Tibial nerve (tissue), 4 donors: ENCODE measurements around the gene CACNG7. TPM values are rescaled to one million over a fixed set of nuclear protein-coding genes. Genes with fewer than 3 reads are reported as not detected.

ENCODE experiments used
- DNase-seq, 2 donors: peaks; one replicate each; pipeline ENCODE4 v3.0.0-alpha.2; 2019; ENCODE audit warnings: low spot score in 2 of 2
- H3K27ac ChIP-seq, 4 donors: fragments of 200-600 bp; sonication (generic) in 3 of 4; one replicate each; pipeline ENCODE4 v1.5.1; 2017 to 2019; ENCODE audit warnings: mild to moderate bottlenecking in 1 of 4
- H3K27me3 ChIP-seq, 2 donors: fragments of 200-600 bp; sonication (generic) in 1 of 2; one replicate each; pipeline versions ENCODE4 v1.5.1 to v1.6.0; 2017 to 2019
- H3K36me3 ChIP-seq, 3 donors: fragments of 200-600 bp; sonication (generic); one replicate each; pipeline ENCODE4 v1.5.1; 2018 to 2019
- H3K4me1 ChIP-seq, 4 donors: fragments of 200-600 bp; sonication (generic) in 3 of 4; one replicate each; pipeline ENCODE4 v1.5.1; 2017 to 2019
- H3K4me3 ChIP-seq, 4 donors: fragments of 200-600 bp; sonication (generic) in 3 of 4; one replicate each; pipeline ENCODE4 v1.5.1; 2017 to 2019; ENCODE audit warnings: mild to moderate bottlenecking in 1 of 4, moderate library complexity in 1 of 4
- H3K9me3 ChIP-seq, 4 donors: fragments of 200-600 bp; sonication (generic) in 3 of 4; one replicate each; pipeline ENCODE4 v1.5.1; 2017 to 2019
- CTCF ChIP-seq, 5 experiments: fragments of 200-600 bp in 3 of 5; fragments of 450-650 bp in 2 of 5; sonication (generic) in 3 of 5; IDR thresholded peaks; one replicate each; pipeline ENCODE4 v1.5.1; 2016 to 2019; ENCODE audit warnings: antibody characterized with exemption in 5 of 5, mild to moderate bottlenecking in 3 of 5, moderate library complexity in 2 of 5
- EP300 ChIP-seq, 2 donors: sonication (generic); formaldehyde crosslinking; IDR thresholded peaks; one replicate each; pipeline ENCODE4 v1.6.1; 2017; ENCODE audit warnings: antibody characterized with exemption in 2 of 2, mild to moderate bottlenecking in 1 of 2
- POLR2A ChIP-seq, 2 donors: fragments of 450-650 bp; IDR thresholded peaks; one replicate each; pipeline ENCODE4 v1.6.1; 2017; ENCODE audit warnings: antibody characterized with exemption in 2 of 2, mild to moderate bottlenecking in 2 of 2, moderate library complexity in 2 of 2
- WGBS, 2 donors: methylation state at CpG; one replicate each; pipeline ENCODE4 v1.1.5; 2018; 5-methylcytosine and 5-hydroxymethylcytosine counted together
- total RNA-seq, 4 donors: library from RNA; depleted of rRNA; stranded (reverse); fragments of >200 nt; gene quantifications; one replicate each; pipeline ENCODE4 v1.1.0, GENCODE V29; 2016

CACNG7 gene
- total RNA-seq, 4 donors from 2014 or later: not detected

- Histone ChIP-seq H3K36me3 (no peaks in the 10 kb centered on the region), H3K9me3 (no peaks in the 10 kb centered on the region), H3K27ac (no peak within 1 kb of the TSS), H3K4me1 (no peaks in the 10 kb centered on the region), H3K27me3 (peaks cover 0 to 72% of the 10 kb centered on the region in 2 donors), H3K4me3 (no peak within 1 kb of the TSS)
- TF ChIP-seq POLR2A (IDR thresholded peaks at IDR 0.05) (no peak), EP300 (IDR thresholded peaks at IDR 0.05) (no peak), CTCF (IDR thresholded peaks at IDR 0.05) (no peak)
- WGBS, 2 donors: 1 to 5% methylated on average over 16 to 35 of the region's 55 CpGs
- no peak for DNase-seq
These were observed 53.9 kb downstream of the CACNG7 start, which contains the start of gene CACNG8 for GRCh38 chr19:53962887-53963431. Gene CACNG8, plus strand, starts transcription at chr19:53962937.

- H3K27me3 ChIP-seq: peaks cover 0 to 51% of the 10 kb centered on the region in 2 donors
- WGBS, 2 donors: 64 to 65% methylated on average over 11 of the region's 11 CpGs
- H3K27ac ChIP-seq: no peak overlapping the region
- H3K9me3 ChIP-seq: no peaks in the 10 kb centered on the region
- no peak overlapping the region for H3K4me3 ChIP-seq
- DNase-seq: no peak
- no peaks in the 10 kb centered on the region for H3K4me1 ChIP-seq
- no peaks in the 10 kb centered on the region for H3K36me3 ChIP-seq
- TF ChIP-seq POLR2A (IDR thresholded peaks at IDR 0.05) (no peak), CTCF (IDR thresholded peaks at IDR 0.05) (no peak), EP300 (IDR thresholded peaks at IDR 0.05) (no peak)
These were observed 56.0 kb downstream of the CACNG7 start for GRCh38 chr19:53965091-53965490.

- H3K4me3 ChIP-seq: no peak overlapping the region
- H3K27me3 ChIP-seq: peaks cover 0 to 33% of the 10 kb centered on the region in 2 donors
- DNase-seq: no peak
- H3K4me1 ChIP-seq: no peaks in the 10 kb centered on the region
- WGBS, 2 donors: 53 to 64% methylated on average over 7 of the region's 7 CpGs
- no peak for TF ChIP-seq POLR2A (IDR thresholded peaks at IDR 0.05)
- TF ChIP-seq CTCF (IDR thresholded peaks at IDR 0.05): no peak
- no peak for TF ChIP-seq EP300 (IDR thresholded peaks at IDR 0.05)
- no peak overlapping the region for H3K27ac ChIP-seq
- H3K36me3 ChIP-seq: no peaks in the 10 kb centered on the region
- H3K9me3 ChIP-seq: no peaks in the 10 kb centered on the region
These were observed 57.9 kb downstream of the CACNG7 start for GRCh38 chr19:53966931-53967330.

- DNase-seq: no peak
- Histone ChIP-seq H3K9me3 (no peaks in the 10 kb centered on the region), H3K4me1 (no peaks in the 10 kb centered on the region), H3K27ac (no peak overlapping the region), H3K27me3 (peaks cover 0 to 11% of the 10 kb centered on the region in 2 donors), H3K36me3 (no peaks in the 10 kb centered on the region), H3K4me3 (no peak overlapping the region)
- TF ChIP-seq CTCF (IDR thresholded peaks at IDR 0.05) (no peak), POLR2A (IDR thresholded peaks at IDR 0.05) (no peak), EP300 (IDR thresholded peaks at IDR 0.05) (no peak)
- 86 to 94% methylated on average over 4 to 6 of the region's 6 CpGs for WGBS, 2 donors
These were observed 60.3 kb downstream of the CACNG7 start for GRCh38 chr19:53969366-53969765.

- Histone ChIP-seq H3K4me3 (no peak overlapping the region), H3K9me3 (no peaks in the 10 kb centered on the region), H3K4me1 (no peaks in the 10 kb centered on the region), H3K27ac (no peak overlapping the region), H3K27me3 (peaks cover 0 to 7% of the 10 kb centered on the region in 2 donors), H3K36me3 (no peaks in the 10 kb centered on the region)
- no peak for DNase-seq
- 52 to 59% methylated on average over 10 of the region's 10 CpGs for WGBS, 2 donors
- TF ChIP-seq EP300 (IDR thresholded peaks at IDR 0.05) (no peak), POLR2A (IDR thresholded peaks at IDR 0.05) (no peak), CTCF (IDR thresholded peaks at IDR 0.05) (no peak)
These were observed 62.6 kb downstream of the CACNG7 start for GRCh38 chr19:53971673-53972072.
